ES-I3 (cell line): Measurements from ENCODE around the gene CACNA1C.
"Not testable (repeated sequence)": the region's sequence is repeated elsewhere in the genome, so short reads cannot be mapped to it uniquely, and the experiment has no call there.

ENCODE experiments used
- H3K36me3 ChIP-seq: 2 replicates; pipeline ENCODE4 v1.6.1; 2013; ENCODE audit warnings: mild to moderate bottlenecking, low read length, control low read depth, moderate library complexity; ENCODE audit not compliant: insufficient read depth
- H3K4me1 ChIP-seq: 2 replicates; pipeline ENCODE4 v1.6.1; 2013; ENCODE audit warnings: mild to moderate bottlenecking, control low read depth, low read length; ENCODE audit not compliant: insufficient read depth
- H3K9ac ChIP-seq: 2 replicates; pipeline ENCODE4 v1.6.1; 2013; ENCODE audit warnings: low read depth, mild to moderate bottlenecking, low read length, moderate library complexity
- H3K9me3 ChIP-seq: 2 replicates; pipeline ENCODE4 v1.6.1; 2013; ENCODE audit warnings: mild to moderate bottlenecking, low read length, moderate library complexity; ENCODE audit not compliant: control insufficient read depth, insufficient read depth

Gene CACNA1C

DNA sequence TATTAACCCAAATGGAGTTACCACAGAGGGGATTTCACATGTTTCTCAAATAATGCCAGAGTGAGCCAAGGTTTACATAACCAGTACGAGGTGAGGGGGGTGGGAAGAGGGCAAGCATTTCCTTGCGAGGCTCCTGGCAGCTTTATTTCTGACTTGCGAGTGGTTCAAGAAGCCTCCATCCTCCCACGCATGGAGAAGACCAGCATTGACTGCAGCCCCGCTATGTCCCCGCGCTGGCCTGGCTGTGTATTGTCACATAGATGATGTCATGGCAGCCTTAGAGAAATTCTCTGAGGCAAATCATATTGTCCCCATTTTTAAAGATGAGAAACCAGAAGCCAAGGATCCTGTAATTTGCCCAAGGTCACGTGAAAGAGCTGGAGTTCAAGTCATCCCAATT, 188.2 kb downstream of the CACNA1C start:
- Histone ChIP-seq H3K4me1 (peaks cover 35% of the 10 kb centered on the region), H3K9me3 (no peaks in the 10 kb centered on the region)

DNA sequence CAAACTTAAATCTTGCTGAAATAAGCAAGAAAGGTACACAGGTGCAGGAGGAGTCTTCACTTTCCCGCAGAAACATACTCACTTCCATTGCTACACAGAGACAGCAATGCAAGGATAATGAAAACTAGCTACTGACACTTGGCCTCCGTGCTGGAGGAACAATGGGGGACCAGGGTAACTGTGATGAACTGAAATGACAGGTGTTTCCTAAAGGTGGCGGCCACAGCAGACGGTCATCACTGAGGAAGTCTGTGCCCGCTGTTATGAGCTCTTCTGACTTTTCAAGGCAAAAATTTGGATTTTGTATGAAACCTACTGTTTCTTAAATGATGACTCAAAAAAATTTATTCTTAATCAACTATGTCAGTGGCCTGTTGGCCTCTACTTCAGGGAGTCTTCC, 189.4 kb downstream of the CACNA1C start:
- Histone ChIP-seq H3K4me1 (peaks cover 43% of the 10 kb centered on the region), H3K36me3 (no peaks in the 10 kb centered on the region), H3K9ac (no peak overlapping the region), H3K9me3 (no peaks in the 10 kb centered on the region)

More for the DNA sequence above, 188.2 kb downstream of the CACNA1C start:
- no peak overlapping the region for H3K9ac ChIP-seq
- no peaks in the 10 kb centered on the region for H3K36me3 ChIP-seq

DNA sequence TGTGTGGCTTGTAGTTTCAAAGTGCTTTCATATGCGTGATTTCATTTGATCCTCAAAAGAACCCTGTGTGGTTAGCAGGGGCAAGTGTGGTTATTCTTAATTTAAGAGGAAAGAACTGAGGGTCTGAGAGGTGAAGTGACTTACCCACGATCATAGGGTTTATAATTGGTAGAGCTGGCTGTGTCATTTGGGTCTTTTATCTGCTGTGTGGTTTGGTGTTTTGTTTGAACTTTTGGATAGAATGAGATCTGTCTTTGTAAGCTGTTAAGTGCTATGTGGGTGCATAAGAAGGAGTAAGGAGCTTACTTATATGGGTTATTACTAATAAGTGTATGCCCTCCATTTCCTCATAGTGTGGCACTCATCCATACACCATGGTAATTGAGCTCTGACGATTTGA, 190.0 kb downstream of the CACNA1C start:
- Histone ChIP-seq H3K4me1 (peaks cover 43% of the 10 kb centered on the region), H3K9ac (no peak overlapping the region), H3K9me3 (no peaks in the 10 kb centered on the region), H3K36me3 (no peaks in the 10 kb centered on the region)

DNA sequence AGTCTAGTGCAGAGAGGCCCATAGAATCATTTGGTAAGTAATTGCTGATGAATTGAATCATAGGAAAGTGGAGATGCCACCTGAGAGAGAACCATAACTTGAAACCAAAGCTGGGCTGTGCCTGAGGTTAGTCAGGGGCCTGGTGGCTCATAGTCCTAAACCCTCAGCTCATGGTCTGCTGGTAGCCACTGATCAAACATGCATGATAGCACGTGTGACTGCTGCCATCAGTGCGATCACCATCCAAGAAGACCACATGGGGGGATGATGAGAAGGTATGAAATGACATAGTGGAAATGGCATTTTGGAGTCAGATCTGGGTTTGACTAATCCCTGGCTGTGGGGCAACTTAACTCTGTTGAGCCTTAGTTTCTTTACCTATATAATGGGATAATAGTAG, 190.5 kb downstream of the CACNA1C start:
- Histone ChIP-seq H3K9me3 (no peaks in the 10 kb centered on the region), H3K36me3 (no peaks in the 10 kb centered on the region), H3K9ac (no peak overlapping the region), H3K4me1 (peaks cover 43% of the 10 kb centered on the region)

DNA sequence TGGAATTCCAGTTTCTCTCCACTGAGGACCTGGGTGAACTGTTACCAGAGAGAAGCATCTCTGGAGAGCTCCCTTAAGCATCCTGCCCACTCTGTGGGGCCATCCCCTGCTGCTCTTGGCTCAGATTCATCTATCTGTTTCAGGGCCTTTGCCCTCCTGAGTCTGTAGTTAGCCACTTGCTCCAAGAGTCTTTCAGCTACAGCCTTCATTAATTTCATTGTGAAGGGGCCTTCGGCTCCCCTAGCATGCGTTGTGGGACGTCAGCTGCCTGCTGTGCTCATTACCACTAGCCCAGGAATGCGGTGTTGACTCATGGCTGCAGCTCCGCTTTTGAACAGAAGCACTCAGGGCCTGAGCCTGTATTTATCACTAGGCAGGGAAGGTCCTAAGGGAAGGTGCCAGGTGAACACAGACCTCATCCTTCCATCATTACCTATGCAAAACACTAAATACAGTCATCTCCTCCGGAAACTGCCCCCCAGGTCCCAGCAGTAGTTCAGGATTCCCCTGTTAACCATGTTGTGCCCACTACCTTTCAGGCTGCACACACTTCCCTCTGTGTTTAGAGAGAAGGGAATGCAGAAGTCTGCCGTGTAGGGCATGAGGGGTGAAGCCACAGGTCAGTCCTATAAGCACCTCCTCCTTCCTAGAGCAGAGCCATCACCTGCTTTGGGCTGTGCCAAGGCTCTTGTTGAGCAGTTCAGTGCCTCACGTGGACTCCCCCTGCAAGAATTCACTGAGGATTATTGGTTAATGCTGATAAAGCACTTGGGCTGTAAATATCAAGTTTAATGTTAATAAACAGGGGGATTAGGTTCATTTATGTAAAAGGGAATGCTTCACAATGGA, 191.4 kb downstream of the CACNA1C start:
- Histone ChIP-seq H3K9ac (no peak overlapping the region), H3K4me1 (peaks cover 43% of the 10 kb centered on the region)

DNA sequence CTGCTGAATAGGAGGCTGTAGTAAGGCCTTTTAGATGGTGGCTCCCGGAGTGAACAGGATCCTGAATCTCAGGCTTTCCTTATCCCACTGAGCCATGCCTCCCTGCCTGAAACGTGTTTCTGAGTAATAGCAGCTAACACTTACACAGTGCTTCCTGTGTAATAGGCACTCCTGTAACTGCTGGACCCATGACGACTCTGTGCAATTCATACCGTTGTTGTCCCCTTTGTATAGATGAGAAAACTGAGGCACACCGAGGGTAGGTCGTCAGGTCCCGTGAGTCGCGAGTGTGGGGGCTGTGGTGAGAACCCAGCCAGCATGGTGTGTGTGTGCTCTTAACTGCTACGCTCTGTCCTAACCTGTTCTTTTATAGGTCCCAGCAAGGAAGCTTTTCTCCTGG, 193.6 kb downstream of the CACNA1C start:
- H3K4me1 ChIP-seq: peaks cover 40% of the 10 kb centered on the region
- no peak overlapping the region for H3K9ac ChIP-seq
- H3K36me3 ChIP-seq: no peaks in the 10 kb centered on the region
- H3K9me3 ChIP-seq: no peaks in the 10 kb centered on the region

More for the DNA sequence above, 191.4 kb downstream of the CACNA1C start:
- H3K36me3 ChIP-seq: no peaks in the 10 kb centered on the region
- H3K9me3 ChIP-seq: no peaks in the 10 kb centered on the region

DNA sequence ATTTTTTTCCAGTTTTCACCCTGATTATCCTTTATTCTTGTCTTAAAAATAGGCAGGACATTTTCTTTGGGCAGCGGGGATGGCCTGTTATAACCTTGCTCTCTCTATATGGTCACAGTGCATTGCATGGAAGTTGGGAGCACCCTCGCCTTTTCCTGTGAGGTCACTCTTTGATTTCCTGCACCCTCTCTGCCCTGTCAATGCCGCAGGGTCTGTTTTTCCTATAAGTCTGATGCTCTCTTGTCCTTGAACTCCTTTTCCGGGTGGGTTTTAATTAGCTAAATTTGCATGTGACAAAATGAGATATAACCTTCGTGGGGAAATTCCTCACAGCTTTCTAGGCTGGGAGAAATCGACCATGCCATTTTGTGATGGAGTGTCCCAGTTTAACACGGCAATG, 194.3 kb downstream of the CACNA1C start:
- Histone ChIP-seq H3K36me3 (no peaks in the 10 kb centered on the region), H3K4me1 (peaks cover 38% of the 10 kb centered on the region), H3K9ac (no peak overlapping the region), H3K9me3 (no peaks in the 10 kb centered on the region)

DNA sequence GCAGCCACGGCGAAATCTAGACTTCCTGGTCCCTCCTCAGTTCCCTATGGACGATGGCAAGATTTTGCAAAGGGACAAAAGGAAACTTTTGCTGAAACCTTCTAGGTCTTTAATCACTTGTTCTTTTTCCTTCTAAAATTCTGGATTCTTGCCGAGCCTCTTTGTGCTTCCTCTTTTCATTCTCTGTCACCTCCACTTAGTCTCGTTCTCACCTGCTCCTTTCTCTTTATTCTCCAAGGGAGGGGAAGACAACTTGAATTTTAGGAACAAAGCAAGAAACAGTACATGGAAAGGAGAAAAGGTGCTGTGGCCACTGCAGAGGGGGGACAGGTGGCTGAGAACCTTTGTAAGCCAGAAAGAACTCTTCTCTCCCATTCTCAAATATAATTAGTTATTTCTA, 194.8 kb downstream of the CACNA1C start:
- Histone ChIP-seq H3K9me3 (no peaks in the 10 kb centered on the region), H3K4me1 (peaks cover 37% of the 10 kb centered on the region), H3K9ac (no peak overlapping the region), H3K36me3 (no peaks in the 10 kb centered on the region)

DNA sequence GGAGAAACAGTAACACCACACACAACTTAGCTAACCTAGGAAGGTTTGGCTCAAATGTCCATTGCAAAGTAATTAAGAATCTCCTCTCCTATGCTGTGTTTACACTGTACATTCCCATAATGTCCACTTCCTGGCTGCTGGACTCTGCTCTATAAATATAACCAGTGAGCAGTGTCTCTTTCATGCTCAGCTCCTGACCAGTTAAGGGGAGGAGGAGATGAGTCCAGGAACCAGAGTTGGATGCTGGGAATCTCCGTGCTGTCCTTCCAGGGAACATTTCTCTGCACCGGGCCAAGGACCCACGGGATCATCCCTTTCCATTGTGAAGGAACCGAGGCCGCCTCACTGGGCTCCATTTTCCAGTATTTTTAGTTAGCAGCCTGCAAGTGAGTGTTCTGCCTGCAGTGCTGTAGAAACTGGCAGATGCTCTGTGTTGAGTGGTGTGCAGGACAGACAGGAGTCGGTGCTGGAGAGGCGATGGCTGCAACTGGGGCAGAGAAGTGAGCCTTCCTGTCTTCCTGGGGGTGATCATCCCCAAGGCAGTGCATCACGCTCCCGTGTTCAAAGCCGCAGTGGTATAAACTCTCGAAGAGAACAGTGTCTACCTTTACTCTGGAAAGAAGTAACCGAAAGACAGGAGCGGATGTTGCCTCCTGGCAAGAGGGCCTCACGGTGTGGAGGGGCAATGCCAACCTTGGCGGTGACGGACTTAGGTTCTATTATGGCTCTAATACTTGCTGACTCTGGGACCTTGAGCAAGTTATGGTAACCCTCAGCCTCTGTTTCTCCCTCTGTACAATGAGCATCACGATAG, 195.5 kb downstream of the CACNA1C start:
- peaks cover 37% of the 10 kb centered on the region for H3K4me1 ChIP-seq
- no peaks in the 10 kb centered on the region for H3K36me3 ChIP-seq
- no peaks in the 10 kb centered on the region for H3K9me3 ChIP-seq
- H3K9ac ChIP-seq: no peak overlapping the region

DNA sequence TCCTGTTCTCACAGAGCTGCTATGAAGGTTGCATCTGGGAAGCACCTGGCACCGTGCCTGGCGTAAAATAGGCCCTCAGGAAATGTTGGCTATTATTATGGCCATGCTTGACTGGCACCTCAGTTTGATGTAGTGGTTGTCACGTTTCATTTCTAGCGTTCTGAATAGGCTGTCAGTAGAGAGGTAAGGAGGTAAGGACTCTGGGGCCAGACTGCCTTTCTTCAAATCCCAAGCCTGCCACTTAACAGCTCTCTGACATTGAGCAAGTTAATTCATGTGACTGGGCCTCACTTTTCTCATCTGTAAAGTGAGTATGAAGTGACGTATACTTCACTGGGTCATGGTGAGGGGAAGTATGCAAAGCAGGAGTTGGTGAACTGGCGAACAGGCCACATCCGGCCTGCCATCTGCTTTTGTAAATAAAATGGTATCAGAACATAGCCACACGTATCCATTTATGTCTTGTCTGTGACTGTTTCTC, 196.2 kb downstream of the CACNA1C start:
- H3K36me3 ChIP-seq: no peaks in the 10 kb centered on the region
- no peaks in the 10 kb centered on the region for H3K9me3 ChIP-seq
- H3K9ac ChIP-seq: no peak overlapping the region
- H3K4me1 ChIP-seq: peaks cover 30% of the 10 kb centered on the region

DNA sequence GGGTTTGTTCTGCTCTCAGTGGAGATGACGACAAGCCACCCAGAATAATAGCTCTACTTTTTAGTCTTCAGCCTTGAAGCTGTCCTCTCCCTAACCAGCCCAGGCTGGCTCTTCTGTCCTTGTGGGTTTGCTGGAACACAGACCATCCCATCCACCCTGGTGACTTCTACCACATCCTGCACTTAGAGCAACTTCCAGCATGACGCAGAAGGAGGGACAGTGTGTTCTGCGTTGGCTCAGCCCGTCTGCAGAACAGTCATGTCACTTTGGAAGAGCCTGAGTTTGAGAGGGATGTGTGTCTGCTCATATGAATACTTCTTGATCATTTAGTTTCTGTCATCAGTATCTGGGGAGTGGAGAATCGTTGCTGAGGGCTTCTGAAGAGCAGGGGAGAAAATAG, 198.0 kb downstream of the CACNA1C start:
- Histone ChIP-seq H3K4me1 (peaks cover 13% of the 10 kb centered on the region), H3K36me3 (no peaks in the 10 kb centered on the region), H3K9ac (no peak overlapping the region), H3K9me3 (peaks cover 3% of the 10 kb centered on the region)

DNA sequence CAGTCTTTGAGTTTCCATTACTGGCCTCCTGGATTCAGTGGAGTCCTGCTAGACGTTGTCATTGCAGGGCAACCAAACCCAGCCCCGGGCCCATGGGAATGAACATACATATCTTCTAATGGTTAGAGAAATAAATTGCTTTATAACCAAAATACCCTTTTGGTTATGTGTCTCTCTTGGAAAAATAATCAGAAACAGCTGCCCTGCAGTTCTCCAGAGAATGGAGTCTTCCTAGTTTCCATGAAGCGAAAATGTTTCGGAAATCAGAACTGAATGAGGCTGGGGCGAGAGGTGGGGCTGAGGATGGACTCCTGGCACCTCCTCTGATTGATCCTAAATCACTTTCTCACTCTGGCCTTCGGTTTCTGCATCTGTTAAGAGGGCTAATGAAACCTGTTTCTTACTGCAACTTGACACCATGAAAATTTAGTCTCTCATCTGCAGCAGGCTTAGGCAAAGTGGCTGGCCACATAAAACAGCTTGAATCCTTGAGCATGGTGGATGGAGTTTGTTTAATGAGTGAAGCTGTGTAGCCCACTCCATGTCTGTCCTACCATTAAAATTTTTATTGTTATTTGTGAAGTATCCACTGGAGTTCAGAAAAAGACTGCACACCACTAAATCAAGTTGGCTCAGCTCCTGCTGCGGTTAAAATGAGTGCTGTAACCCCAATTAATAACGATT, 198.9 kb downstream of the CACNA1C start:
- no peak overlapping the region for H3K9ac ChIP-seq
- H3K4me1 ChIP-seq: peaks cover 4% of the 10 kb centered on the region; the same call in 1 of the 2 replicates
- H3K9me3 ChIP-seq: peaks cover 5% of the 10 kb centered on the region
- no peaks in the 10 kb centered on the region for H3K36me3 ChIP-seq

DNA sequence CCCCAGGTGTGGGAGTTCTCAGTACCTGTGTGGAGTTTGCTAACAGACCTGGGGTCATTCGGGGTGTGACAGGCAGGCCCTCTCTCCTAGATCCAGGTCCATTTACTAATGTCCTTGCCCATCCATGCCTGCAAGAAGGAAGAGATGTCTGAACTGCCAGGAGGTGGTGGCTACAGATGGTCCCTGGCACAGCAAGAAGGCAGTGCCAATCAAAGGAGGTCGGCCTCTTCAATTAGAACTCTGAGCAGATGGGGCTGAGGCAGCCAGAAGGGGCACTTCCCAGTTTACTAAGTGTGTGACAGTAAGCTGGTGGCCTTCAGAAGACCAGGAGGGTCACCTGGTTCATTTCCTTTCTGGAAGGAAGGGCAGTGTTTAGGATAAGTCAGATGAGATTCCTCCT, 202.5 kb downstream of the CACNA1C start:
- H3K4me1 ChIP-seq: peaks cover 3% of the 10 kb centered on the region; the same call in 1 of the 2 replicates
- H3K9ac ChIP-seq: no peak overlapping the region
- H3K36me3 ChIP-seq: no peaks in the 10 kb centered on the region
- H3K9me3 ChIP-seq: peaks cover 8% of the 10 kb centered on the region

DNA sequence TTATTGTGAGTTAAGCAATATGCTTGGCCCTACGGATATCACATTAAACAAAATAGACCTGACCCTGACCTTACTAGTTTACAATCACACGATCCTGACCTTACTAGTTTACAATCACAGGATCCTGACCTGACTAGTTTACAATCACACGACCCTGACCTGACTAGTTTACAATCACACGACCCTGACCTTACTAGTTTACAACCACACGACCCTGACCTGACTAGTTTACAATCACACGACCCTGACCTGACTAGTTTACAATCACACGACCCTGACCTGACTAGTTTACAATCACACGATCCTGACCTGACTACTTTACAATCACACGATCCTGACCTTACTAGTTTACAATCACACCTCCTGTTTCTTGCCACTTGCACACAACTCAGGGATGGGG, 202.9 kb downstream of the CACNA1C start:
- H3K9me3 ChIP-seq, H3K36me3 ChIP-seq, H3K4me1 ChIP-seq, H3K9ac ChIP-seq: not testable (repeated sequence)
